ENCODE results near the gene MYO1E. TPM values are rescaled to one million over a fixed set of nuclear protein-coding genes. Genes with fewer than 3 reads are reported as not detected.

Gene MYO1E
- total and polyA plus RNA-seq, 2 of the 8 experiments (the other 6 are each of a cell fraction or from before 2014, with no cell fraction given): 19.6 to 142 TPM

- TF ChIP-seq EP300 (IDR thresholded peaks at IDR 0.05; ENCODE audit: borderline replicate concordance in 1 of 2, low read depth in 2 of 2, low read length in 2 of 2): no peak
- TF ChIP-seq TEAD4 (IDR thresholded peaks at IDR 0.05; ENCODE audit: low read depth, low read length): no peak
- no peak for TF ChIP-seq ATF3 (IDR thresholded peaks at IDR 0.05; ENCODE audit: insufficient read depth, low read depth, low read length)
Measured at GRCh38 chr15:59179717-59180116, 193.0 kb downstream of the MYO1E start (continued).
